Rectal smooth muscle tissue (tissue), 1 donor: ENCODE results near the gene HIVEP2.

Source experiments
- H3K27ac ChIP-seq: one replicate; pipeline ENCODE4 v1.7.0; 2013; ENCODE audit warnings: low read depth, low read length, inconsistent platforms
- H3K27me3 ChIP-seq: one replicate; pipeline ENCODE4 v1.7.0; 2013; ENCODE audit warnings: low read length; ENCODE audit not compliant: control insufficient read depth, insufficient read depth
- H3K36me3 ChIP-seq: one replicate; pipeline ENCODE4 v1.7.0; 2013; ENCODE audit warnings: low read length; ENCODE audit not compliant: control insufficient read depth, insufficient read depth
- H3K4me1 ChIP-seq: one replicate; pipeline ENCODE4 v1.7.0; 2013; ENCODE audit warnings: low read length; ENCODE audit not compliant: control insufficient read depth, insufficient read depth
- H3K4me3 ChIP-seq: one replicate; pipeline ENCODE4 v1.7.0; 2013; ENCODE audit warnings: low read length
- H3K9ac ChIP-seq: one replicate; pipeline ENCODE4 v1.7.0; 2013; ENCODE audit warnings: low read length

HIVEP2 gene

DNA sequence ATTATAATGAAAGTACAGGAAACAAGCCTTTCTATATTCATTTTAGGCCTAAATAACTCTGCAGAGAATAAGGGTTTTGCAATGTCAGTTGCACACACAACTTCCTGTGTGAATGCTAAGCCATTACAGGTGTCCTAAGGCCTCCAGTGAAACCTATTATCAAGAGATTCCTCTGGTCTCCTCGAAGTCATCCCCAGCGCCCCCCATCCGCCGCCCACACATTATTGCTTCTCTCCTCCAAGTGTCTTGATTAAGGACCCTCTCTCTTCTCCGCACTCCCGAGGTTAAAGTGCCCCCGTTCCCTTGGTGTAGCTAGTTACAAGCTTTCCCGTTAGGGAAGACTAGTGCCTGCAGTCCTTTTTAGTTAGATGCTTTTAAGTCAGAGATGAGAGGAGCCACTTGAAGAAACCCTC lies 1.3 kb downstream of the HIVEP2 start:
- Histone ChIP-seq H3K36me3 (no peaks in the 10 kb centered on the region), H3K4me3 (peak overlapping the region; percentile 89), H3K9ac (no peak overlapping the region), H3K27ac (peak overlapping the region; percentile 98), H3K4me1 (peaks cover 2% of the 10 kb centered on the region), H3K27me3 (no peaks in the 10 kb centered on the region)

- Histone ChIP-seq H3K4me3 (peak overlapping the region; percentile 22), H3K4me1 (peaks cover 2% of the 10 kb centered on the region), H3K9ac (no peak overlapping the region), H3K36me3 (no peaks in the 10 kb centered on the region), H3K27me3 (no peaks in the 10 kb centered on the region), H3K27ac (peak overlapping the region; percentile 98)
These were observed 2.2 kb downstream of the HIVEP2 start for GRCh38 chr6:142942805-142943227.

GRCh38 chr6:142942238-142942637 lies 2.7 kb downstream of the HIVEP2 start:
- Histone ChIP-seq H3K4me3 (no peak overlapping the region), H3K4me1 (peaks cover 2% of the 10 kb centered on the region), H3K9ac (no peak overlapping the region), H3K27me3 (no peaks in the 10 kb centered on the region), H3K27ac (no peak overlapping the region), H3K36me3 (no peaks in the 10 kb centered on the region)

DNA sequence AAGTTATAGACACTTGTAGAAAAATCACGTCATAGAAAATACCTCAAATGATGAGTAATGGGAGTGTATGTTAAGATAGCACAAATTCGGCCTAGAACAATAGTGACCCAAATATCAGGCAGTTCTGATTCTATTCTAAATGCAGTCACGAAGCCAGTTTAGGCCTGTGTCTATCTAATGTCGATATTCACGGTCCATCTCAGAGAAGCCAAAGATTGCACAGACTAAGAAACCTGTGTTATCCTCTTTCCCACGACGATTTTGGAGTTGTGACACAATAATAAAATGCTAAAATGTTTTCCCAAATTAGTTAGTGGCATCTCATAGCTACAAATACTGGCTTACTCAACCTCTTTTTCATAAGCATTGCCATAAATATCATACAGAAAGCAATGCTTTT lies 4.0 kb downstream of the HIVEP2 start:
- no peak overlapping the region for H3K27ac ChIP-seq
- H3K27me3 ChIP-seq = no peaks in the 10 kb centered on the region
- H3K9ac ChIP-seq = no peak overlapping the region
- H3K4me1 ChIP-seq = peaks cover 2% of the 10 kb centered on the region
- no peak overlapping the region for H3K4me3 ChIP-seq
- no peaks in the 10 kb centered on the region for H3K36me3 ChIP-seq

GRCh38 chr6:142940487-142940886 lies 4.5 kb downstream of the HIVEP2 start:
- Histone ChIP-seq H3K9ac (no peak overlapping the region), H3K27ac (no peak overlapping the region), H3K4me3 (no peak overlapping the region), H3K36me3 (no peaks in the 10 kb centered on the region), H3K4me1 (peaks cover 2% of the 10 kb centered on the region), H3K27me3 (no peaks in the 10 kb centered on the region)

DNA sequence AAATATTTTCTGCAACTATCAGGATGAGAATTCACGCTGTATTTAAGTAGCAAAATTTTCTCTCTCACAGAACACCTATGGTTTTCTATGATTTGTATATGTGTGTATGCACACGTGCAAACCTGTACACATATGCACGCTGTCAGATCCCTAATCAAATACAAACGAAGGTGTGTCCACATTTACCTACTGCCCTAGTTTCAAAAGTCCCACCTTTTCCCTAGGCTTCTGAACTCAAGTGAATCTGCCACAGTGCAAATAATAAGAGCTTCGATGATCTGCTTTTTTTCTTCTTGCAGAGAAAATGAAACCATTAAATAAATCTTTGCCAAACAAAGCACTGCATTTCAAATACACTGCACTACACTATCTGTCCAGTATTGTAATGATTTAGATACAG lies 6.5 kb downstream of the HIVEP2 start:
- Histone ChIP-seq H3K4me1 (peaks cover 2% of the 10 kb centered on the region), H3K9ac (no peak overlapping the region), H3K36me3 (no peaks in the 10 kb centered on the region), H3K27ac (no peak overlapping the region), H3K27me3 (no peaks in the 10 kb centered on the region), H3K4me3 (no peak overlapping the region)

- no peak overlapping the region for H3K27ac ChIP-seq
- no peak overlapping the region for H3K9ac ChIP-seq
- no peaks in the 10 kb centered on the region for H3K27me3 ChIP-seq
- no peaks in the 10 kb centered on the region for H3K36me3 ChIP-seq
- H3K4me1 ChIP-seq = peaks cover 2% of the 10 kb centered on the region
- H3K4me3 ChIP-seq = no peak overlapping the region
These were observed 7.0 kb downstream of the HIVEP2 start for GRCh38 chr6:142937986-142938385.

DNA sequence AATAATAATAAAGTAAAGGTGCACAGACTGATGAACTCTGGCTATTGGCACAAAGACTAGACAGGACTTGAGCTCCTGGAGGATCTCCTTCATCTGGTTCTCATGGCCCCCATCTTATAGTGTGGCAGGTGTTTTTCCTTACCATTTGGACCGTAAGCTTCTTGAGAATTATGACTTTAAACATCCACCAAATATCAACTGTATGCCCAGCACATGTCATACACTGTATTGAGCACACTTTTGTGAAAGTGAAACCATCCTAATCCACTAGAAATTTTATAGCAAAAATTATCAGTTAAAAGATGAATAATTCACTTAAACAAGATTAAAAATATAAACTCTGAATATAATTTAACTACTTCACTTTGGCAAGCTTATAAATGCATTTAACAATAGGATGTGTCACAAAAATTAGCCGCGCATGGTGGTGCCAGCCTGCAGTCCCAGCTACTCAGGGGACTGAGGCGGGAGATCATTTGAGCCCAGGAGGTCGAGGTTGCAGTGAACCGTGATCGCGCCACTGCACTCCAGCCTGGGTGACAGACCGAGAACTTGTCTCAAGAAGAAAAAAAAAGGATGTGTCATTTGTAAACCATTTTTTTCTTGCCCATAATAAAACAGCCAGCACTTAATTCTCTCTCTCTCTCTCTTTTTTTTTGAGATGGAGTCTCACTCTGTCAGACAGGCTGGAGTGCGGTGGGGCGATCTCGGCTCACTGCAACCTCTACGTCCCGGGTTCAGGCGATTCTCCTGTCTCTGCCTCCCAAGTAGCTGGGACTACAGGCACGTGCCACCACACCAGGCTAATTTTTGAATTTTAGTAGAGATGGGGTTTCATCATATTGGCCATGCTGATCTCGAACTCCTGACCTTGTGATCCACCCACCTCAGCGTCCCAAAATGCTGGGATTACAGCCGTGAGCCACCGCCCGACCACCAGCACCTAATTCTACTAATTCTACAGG lies 9.1 kb downstream of the HIVEP2 start:
- Histone ChIP-seq H3K9ac (no peak overlapping the region), H3K4me1 (no peaks in the 10 kb centered on the region), H3K27me3 (no peaks in the 10 kb centered on the region), H3K36me3 (no peaks in the 10 kb centered on the region), H3K27ac (no peak overlapping the region), H3K4me3 (no peak overlapping the region)

DNA sequence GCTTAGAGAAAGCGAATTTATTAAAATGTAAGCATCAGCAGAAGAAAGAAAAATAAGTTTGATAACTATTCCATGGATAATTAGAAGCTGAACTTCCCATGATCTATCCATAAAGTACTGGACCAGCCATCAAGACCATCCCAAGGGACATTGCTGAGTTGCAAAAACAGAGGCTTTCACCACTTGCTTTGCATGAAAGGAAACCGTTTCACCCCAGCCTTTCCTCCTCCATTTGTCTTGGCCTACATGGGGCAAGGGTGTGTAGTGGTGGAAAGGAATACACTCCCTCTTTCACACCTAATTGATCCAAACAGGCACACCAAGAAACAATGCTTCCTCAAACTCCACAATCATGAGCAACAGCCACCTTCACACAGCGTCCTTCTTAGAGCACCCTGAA lies 10.4 kb downstream of the HIVEP2 start:
- H3K36me3 ChIP-seq = no peaks in the 10 kb centered on the region
- no peak overlapping the region for H3K9ac ChIP-seq
- H3K27ac ChIP-seq = no peak overlapping the region
- H3K4me1 ChIP-seq = no peaks in the 10 kb centered on the region
- no peak overlapping the region for H3K4me3 ChIP-seq
- H3K27me3 ChIP-seq = no peaks in the 10 kb centered on the region

GRCh38 chr6:142934106-142934505 lies 10.9 kb downstream of the HIVEP2 start:
- Histone ChIP-seq H3K36me3 (no peaks in the 10 kb centered on the region), H3K27ac (no peak overlapping the region), H3K9ac (no peak overlapping the region), H3K4me3 (no peak overlapping the region), H3K4me1 (no peaks in the 10 kb centered on the region), H3K27me3 (no peaks in the 10 kb centered on the region)

DNA sequence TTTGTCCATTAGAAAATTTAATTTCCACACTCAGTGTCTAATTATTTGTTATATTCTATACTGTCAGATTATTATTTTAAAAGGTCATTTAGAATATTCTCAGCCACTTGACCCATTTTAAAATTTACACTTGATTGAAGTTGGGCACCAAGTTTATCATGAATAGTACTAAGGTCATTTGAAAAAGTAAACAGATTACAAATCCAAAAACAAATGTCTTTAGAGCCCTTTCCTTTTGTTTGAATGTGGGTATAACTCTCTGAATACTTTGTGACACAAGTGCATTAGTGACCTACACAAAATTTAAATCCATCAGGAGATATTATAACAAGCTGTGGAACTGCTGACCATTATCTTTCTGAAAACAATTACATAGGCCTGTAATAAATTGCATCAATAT lies 11.3 kb downstream of the HIVEP2 start:
- H3K36me3 ChIP-seq = no peaks in the 10 kb centered on the region
- no peak overlapping the region for H3K27ac ChIP-seq
- no peaks in the 10 kb centered on the region for H3K4me1 ChIP-seq

GRCh38 chr6:142932889-142933288 lies 12.1 kb downstream of the HIVEP2 start:
- Histone ChIP-seq H3K9ac (no peak overlapping the region), H3K27me3 (no peaks in the 10 kb centered on the region), H3K4me1 (no peaks in the 10 kb centered on the region), H3K27ac (no peak overlapping the region), H3K36me3 (no peaks in the 10 kb centered on the region), H3K4me3 (no peak overlapping the region)

More for the DNA sequence above, 11.3 kb downstream of the HIVEP2 start:
- no peaks in the 10 kb centered on the region for H3K27me3 ChIP-seq
- H3K4me3 ChIP-seq = no peak overlapping the region
- H3K9ac ChIP-seq = no peak overlapping the region
